ENCODE results near the gene PANK4. TPM values are rescaled to one million over a fixed set of nuclear protein-coding genes. Genes with fewer than 3 reads are reported as not detected.

The PANK4 gene
- total RNA-seq, 4 donors from 2014 or later, result 15.1 to 38.1 (median 27.4) TPM

DNA sequence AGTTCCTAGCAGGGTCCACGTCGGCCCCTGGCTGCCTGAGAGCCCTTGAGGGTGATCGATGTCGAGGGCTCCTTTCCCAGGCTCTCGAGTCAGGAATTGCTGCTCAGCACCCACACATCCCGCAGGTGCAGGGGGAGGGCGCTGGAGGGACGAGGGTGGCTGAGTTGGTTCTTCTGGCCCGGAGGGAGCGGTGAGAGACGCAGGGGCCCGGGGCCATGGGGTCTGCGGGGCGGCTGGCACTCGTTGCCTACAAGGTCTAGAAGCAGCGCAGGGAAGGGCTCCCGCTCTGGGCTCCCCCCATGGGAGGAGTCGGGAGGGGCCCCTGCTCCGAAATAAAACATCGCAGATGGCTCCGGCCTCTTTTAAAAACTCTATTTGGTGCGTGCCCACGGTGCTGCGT is 18.2 kb downstream of the PANK4 start:
- DNase-seq (ENCODE audit: low spot score) (no peak), ATAC-seq (ENCODE audit: low FRiP score) (no peak)

DNA sequence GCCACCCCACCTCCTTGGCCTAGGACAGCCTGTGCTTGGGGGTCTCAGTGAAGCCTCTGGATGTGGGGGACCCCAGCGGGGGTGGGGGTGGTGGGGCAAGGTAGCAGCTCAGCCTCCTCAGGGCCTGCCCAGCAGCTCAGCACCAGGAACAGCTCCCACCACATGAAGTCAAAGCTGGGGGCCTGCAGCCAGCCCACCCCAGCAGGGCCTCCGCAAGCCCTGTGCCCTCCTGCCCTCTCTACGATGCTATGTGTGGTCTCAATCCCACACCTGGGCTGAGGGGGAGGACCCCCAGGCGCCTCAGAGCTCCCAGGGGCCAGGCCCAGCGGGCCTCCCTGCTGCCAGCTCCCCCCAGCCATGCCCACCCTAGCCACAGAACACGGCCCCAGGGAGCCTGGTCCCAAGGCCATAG is 18.6 kb downstream of the PANK4 start:
- TF ChIP-seq CTCF (IDR thresholded peaks at IDR 0.05), result no peak
- ATAC-seq (ENCODE audit: low FRiP score), result no peak
- DNase-seq (ENCODE audit: low spot score), result no peak

More for the DNA sequence above, 18.2 kb downstream of the PANK4 start:
- no peak for TF ChIP-seq CTCF (IDR thresholded peaks at IDR 0.05)

DNA sequence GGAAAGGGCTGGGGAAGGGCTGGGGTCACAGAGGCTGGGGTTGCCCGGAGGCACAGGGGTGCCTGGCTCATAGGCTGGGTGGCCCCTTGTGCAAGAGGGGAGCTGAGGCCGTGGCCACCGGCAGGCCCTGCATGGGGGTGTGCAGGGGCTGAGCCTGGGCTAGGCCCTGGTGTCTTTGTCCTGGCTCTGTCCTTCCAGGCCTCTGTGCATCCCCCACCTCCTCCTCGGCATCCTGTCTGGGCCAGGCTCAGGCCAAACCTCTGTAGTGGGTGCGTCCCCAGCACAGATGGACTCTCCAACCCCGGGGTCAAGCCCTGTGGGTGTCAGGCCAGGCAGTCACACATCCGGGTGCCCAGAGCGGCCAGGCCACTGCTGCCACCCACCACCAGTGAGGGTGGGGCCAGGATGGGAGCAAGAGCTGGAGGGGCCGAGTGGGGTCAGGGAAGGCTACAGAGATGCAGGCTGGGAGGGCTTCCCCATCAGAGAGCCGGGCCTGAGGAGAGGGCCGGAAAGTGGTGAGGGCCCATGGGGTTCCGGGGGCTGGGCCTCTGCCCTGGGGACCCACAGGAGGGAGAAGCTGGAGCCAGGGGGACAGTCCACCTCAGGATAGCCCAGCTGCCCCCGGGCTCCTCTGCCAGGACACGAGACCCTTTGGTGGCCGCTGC is 19.4 kb downstream of the PANK4 start:
- no peak for ATAC-seq (ENCODE audit: low FRiP score)
- no peak for DNase-seq (ENCODE audit: low spot score)
- no peak for TF ChIP-seq CTCF (IDR thresholded peaks at IDR 0.05)

- TF ChIP-seq CTCF (IDR thresholded peaks at IDR 0.05), result no peak
- no peak for ATAC-seq (ENCODE audit: low FRiP score)
- no peak for DNase-seq (ENCODE audit: low spot score)
Measured at GRCh38 chr1:2506007-2506860, 20.2 kb downstream of the PANK4 start.

- no peak for TF ChIP-seq CTCF (IDR thresholded peaks at IDR 0.05)
- DNase-seq (ENCODE audit: low spot score), result no peak
- no peak for ATAC-seq (ENCODE audit: low FRiP score)
Measured at GRCh38 chr1:2505461-2505994, 20.9 kb downstream of the PANK4 start.

DNA sequence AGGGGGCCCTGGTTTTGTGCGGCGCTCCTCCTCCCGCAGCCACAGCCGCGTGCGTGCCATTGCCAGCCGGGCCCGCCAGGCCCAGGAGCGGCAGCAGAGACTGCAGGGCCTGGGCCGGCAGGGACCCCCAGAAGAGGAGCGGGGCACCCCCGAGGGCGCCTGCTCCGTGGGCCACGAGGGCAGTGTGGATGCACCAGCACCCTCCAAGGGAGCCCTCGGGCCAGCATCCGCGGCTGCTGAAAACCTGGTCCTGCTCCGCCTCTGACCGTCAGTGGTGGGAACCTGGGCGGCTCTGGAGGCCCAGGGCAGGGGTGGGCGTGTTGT is 21.5 kb downstream of the PANK4 start:
- DNase-seq (ENCODE audit: low spot score) (no peak), ATAC-seq (ENCODE audit: low FRiP score) (no peak)
- TF ChIP-seq CTCF (IDR thresholded peaks at IDR 0.05), result no peak
